A549 (cell line): Measurements from ENCODE around the gene GLIS1. TPM values are rescaled to one million over a fixed set of nuclear protein-coding genes. Genes with fewer than 3 reads are reported as not detected.

Experiments
- ATAC-seq, 2 experiments: fragments of 200-7000 bp in 1 of 2; fragments of >200 bp in 1 of 2; cut with Nextera tagmentation in 1 of 2; cut with Tn5 transposase in 1 of 2; 3 replicates each; pipeline versions ENCODE4 v1.8.0 to v1.9.1; 2018 to 2020; ENCODE audit warnings: mild to moderate bottlenecking in 1 of 2, moderate library complexity in 1 of 2
- CTCF ChIA-PET: fragments of 300-600 bp; sonication (Branson Sonifier 250); formaldehyde crosslinking; extraction: SDS; loops from one replicate; lab custom pipeline; 2021; ENCODE audit warnings: antibody characterized with exemption, inconsistent platforms; lab: Yijun Ruan, JAX
- POLR2A ChIA-PET: fragments of 350-600 bp; formaldehyde crosslinking; extraction: SDS; loops from one replicate; lab custom pipeline; 2021; ENCODE audit warnings: antibody characterized with exemption, inconsistent platforms; lab: Yijun Ruan, JAX
- DNase-seq, 2 experiments: peaks; one replicate each; pipeline versions ENCODE4 v3.0.0 to v3.0.0-alpha.2; 2011 to 2016; ENCODE audit warnings: low read depth in 1 of 2, low spot score in 1 of 2
- FAIRE-seq: peaks from 2 replicates; lab custom pipeline; 2011; peaks lifted over from hg19 to GRCh38; lab: Jason Lieb, UNC
- H3K27ac ChIP-seq, 2 experiments: fragments of >200 bp; sonication (Bioruptor Twin); formaldehyde crosslinking; 3 replicates each; pipeline ENCODE4 v1.5.1; 2016 to 2017
- H3K4me1 ChIP-seq: fragments of >200 bp; sonication (Bioruptor Twin); formaldehyde crosslinking; 3 replicates; pipeline ENCODE4 v1.6.1; 2016
- H3K4me2 ChIP-seq: fragments of >200 bp; sonication (Bioruptor Twin); formaldehyde crosslinking; 3 replicates; pipeline ENCODE4 v1.6.1; 2016
- H3K4me3 ChIP-seq: fragments of >200 bp; sonication (Bioruptor Twin); formaldehyde crosslinking; 3 replicates; pipeline ENCODE4 v1.5.1; 2016
- H3K9me3 ChIP-seq: fragments of >200 bp; sonication (Bioruptor Twin); formaldehyde crosslinking; 3 replicates; pipeline ENCODE4 v1.6.1; 2016
- CHD4 ChIP-seq: fragments of 200-600 bp; sonication (generic); IDR thresholded peaks from 2 replicates; pipeline ENCODE4 v1.6.1; 2016; ENCODE audit warnings: antibody characterized with exemption, mild to moderate bottlenecking, borderline replicate concordance
- ESRRA ChIP-seq: fragments of 150-350 bp; IDR thresholded peaks from 2 replicates; pipeline ENCODE4 v1.6.1; 2014; ENCODE audit warnings: mild to moderate bottlenecking, low read length, borderline replicate concordance
- FOSL2 ChIP-seq, 2 experiments: fragments of 450-650 bp in 1 of 2; fragments of >200 bp in 1 of 2; sonication (Bioruptor Twin) in 1 of 2; formaldehyde crosslinking; IDR thresholded peaks; 2 replicates each; pipeline versions ENCODE4 v1.5.0 to v1.6.1; 2016 to 2020; ENCODE audit warnings: mild to moderate bottlenecking in 1 of 2, moderate library complexity in 1 of 2
- HOXB5 ChIP-seq: fragments of 250-450 bp; sonication (Bioruptor Pico); IDR thresholded peaks from 2 replicates; pipeline ENCODE4 v1.5.0; 2020; ENCODE audit warnings: mild to moderate bottlenecking, moderate library complexity
- JUNB ChIP-seq: fragments of >200 bp; sonication (Bioruptor Twin); formaldehyde crosslinking; IDR thresholded peaks from 2 replicates; pipeline ENCODE4 v1.6.1; 2016
- KDM1A ChIP-seq: fragments of 200-600 bp; sonication (generic); IDR thresholded peaks from 2 replicates; pipeline ENCODE4 v1.6.1; 2016; ENCODE audit warnings: low read depth, mild to moderate bottlenecking
- MAFK ChIP-seq: fragments of 450-650 bp; IDR thresholded peaks from 2 replicates; pipeline ENCODE4 v1.6.1; 2014; ENCODE audit not compliant: partially characterized antibody
- MAZ ChIP-seq: fragments of 150-350 bp; IDR thresholded peaks from 2 replicates; pipeline ENCODE4 v1.6.1; 2014; ENCODE audit warnings: antibody characterized with exemption, low read depth, low read length, borderline replicate concordance
- MYC ChIP-seq: IDR thresholded peaks from 2 replicates; pipeline ENCODE4 v1.6.1; 2012; ENCODE audit warnings: mild to moderate bottlenecking, inconsistent platforms, low read length, improper control_type of control experiment, borderline replicate concordance
- NPAS2 ChIP-seq: fragments of 250-450 bp; sonication (Bioruptor Pico); IDR thresholded peaks from 2 replicates; pipeline ENCODE4 v1.8.0; 2022; ENCODE audit warnings: mild to moderate bottlenecking, moderate library complexity, borderline replicate concordance
- NR3C1 ChIP-seq: fragments of >200 bp; sonication (Bioruptor Twin); formaldehyde crosslinking; IDR thresholded peaks from 3 replicates; pipeline ENCODE4 v1.6.1; 2017
- POLR2AphosphoS2 ChIP-seq: conservative IDR thresholded peaks from 2 replicates; pipeline ENCODE4 v1.6.1; 2012; ENCODE audit warnings: low read length, improper control_type of control experiment, inconsistent platforms
- RAD21 ChIP-seq, 2 experiments: fragments of >200 bp in 1 of 2; sonication (Bioruptor Twin) in 1 of 2; formaldehyde crosslinking in 1 of 2; IDR thresholded peaks in 1 of 2; conservative IDR thresholded peaks in 1 of 2; 2 replicates in 1 of 2; 3 replicates in 1 of 2; pipeline ENCODE4 v1.6.1; 2012 to 2018; ENCODE audit warnings: inconsistent platforms in 1 of 2
- RFX5 ChIP-seq: fragments of 450-650 bp; IDR thresholded peaks from 2 replicates; pipeline ENCODE4 v1.7.1; 2014; ENCODE audit warnings: antibody characterized with exemption, mild to moderate bottlenecking, moderate library complexity
- SREBF2 ChIP-seq: fragments of 450-650 bp; IDR thresholded peaks from 2 replicates; pipeline ENCODE4 v1.6.1; 2014; ENCODE audit warnings: mild to moderate bottlenecking, moderate library complexity
- TFCP2L1 ChIP-seq: fragments of 250-450 bp; sonication (Bioruptor Pico); IDR thresholded peaks from 2 replicates; pipeline ENCODE4 v1.5.0; 2021; ENCODE audit warnings: mild to moderate bottlenecking
- TP53 ChIP-seq: fragments of 250-450 bp; sonication (Bioruptor Pico); IDR thresholded peaks from 2 replicates; pipeline ENCODE4 v1.5.0; 2021; ENCODE audit warnings: mild to moderate bottlenecking, moderate library complexity
- ZFP36 ChIP-seq: fragments of 450-650 bp; IDR thresholded peaks from 2 replicates; pipeline ENCODE4 v1.6.1; 2014; ENCODE audit warnings: borderline replicate concordance; ENCODE audit not compliant: partially characterized antibody
- ZNF302 ChIP-seq: fragments of 250-450 bp; sonication (Bioruptor Pico); IDR thresholded peaks from 2 replicates; pipeline ENCODE4 v1.9.0; 2021; ENCODE audit warnings: inconsistent platforms, mild to moderate bottlenecking, moderate library complexity
- ZSCAN20 ChIP-seq: fragments of 250-450 bp; sonication (Bioruptor Pico); IDR thresholded peaks from 2 replicates; pipeline ENCODE4 v1.8.0; 2022; ENCODE audit warnings: mild to moderate bottlenecking, moderate library complexity
- WGBS: methylation state at CpG from one replicate; pipeline ENCODE4 v1.1.6; 2017; ENCODE audit errors: missing lambda C conversion rate; 5-methylcytosine and 5-hydroxymethylcytosine counted together
- polyA plus RNA-seq, 4 experiments: library from polyadenylated mRNA; depleted of rRNA in 3 of 4; stranded (reverse); fragments of >200 nt; fragmentation: RNase III in 1 of 4; extraction: RNeasy Plus Mini Kit Qiagen cat#74134 plus additional on column Dnase treatment in 1 of 4; gene quantifications; 2 replicates in 3 of 4; 3 replicates in 1 of 4; pipeline ENCODE4 v1.2.3, GENCODE V29; 2011 to 2017
- TF ChIP-seq, protein P1 (sequence below): fragments of >200 bp; sonication (Bioruptor Twin); formaldehyde crosslinking; IDR thresholded peaks from 2 replicates; pipeline ENCODE4 v1.6.1; 2016
- TF ChIP-seq, protein P2 (sequence below): fragments of 150-350 bp; IDR thresholded peaks from 2 replicates; pipeline ENCODE4 v1.6.1; 2014; ENCODE audit warnings: low read depth, mild to moderate bottlenecking, low read length
- TF ChIP-seq, protein P3 (sequence below): fragments of 450-650 bp; IDR thresholded peaks from 2 replicates; pipeline ENCODE4 v1.6.1; 2014; ENCODE audit warnings: antibody characterized with exemption
- TF ChIP-seq, protein P4 (sequence below): fragments of >200 bp; sonication (Bioruptor Twin); formaldehyde crosslinking; IDR thresholded peaks from 3 replicates; pipeline ENCODE4 v1.6.1; 2016

GLIS1 gene
- polyA plus RNA-seq, 2 of the 4 experiments (the other 2 are of a cell fraction) = 0.04 TPM; not detected in 1

DNA sequence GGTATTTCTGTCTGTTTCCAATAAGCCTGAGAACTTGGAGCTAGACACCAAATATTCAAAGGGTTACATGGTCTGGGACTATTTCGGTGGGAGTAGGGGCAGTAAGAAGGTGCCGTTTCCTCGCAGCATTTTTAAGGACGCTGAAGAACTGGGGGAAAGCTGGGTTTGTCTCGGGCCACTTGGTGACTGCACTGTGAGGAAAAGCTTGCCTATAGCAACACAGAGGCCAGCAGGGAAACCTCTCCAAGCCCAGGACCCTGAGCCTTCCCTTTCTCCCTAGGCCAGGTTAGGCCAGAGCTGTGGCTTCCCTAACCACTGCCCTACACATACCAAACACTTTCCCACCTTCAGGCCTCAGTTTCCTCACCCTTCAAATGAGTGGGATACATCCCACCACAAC is 3.3 kb downstream of the GLIS1 start:
- ATAC-seq (no peak), DNase-seq (no peak), FAIRE-seq (no peak)
- Histone ChIP-seq H3K4me1 (peaks cover 12% of the 10 kb centered on the region; the same call in 2 of the 3 replicates), H3K9me3 (no peaks in the 10 kb centered on the region), H3K4me3 (no peak overlapping the region), H3K4me2 (no peak overlapping the region), H3K27ac (no peak overlapping the region)
- POLR2A ChIA-PET = no interaction called here
- TF ChIP-seq ZSCAN20 (CRISPR knock-in tag) = no peak
- TF ChIP-seq, protein P1, sequence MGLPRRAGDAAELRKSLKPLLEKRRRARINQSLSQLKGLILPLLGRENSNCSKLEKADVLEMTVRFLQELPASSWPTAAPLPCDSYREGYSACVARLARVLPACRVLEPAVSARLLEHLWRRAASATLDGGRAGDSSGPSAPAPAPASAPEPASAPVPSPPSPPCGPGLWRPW = no peak
- TF ChIP-seq TP53 (CRISPR knock-in tag) = no peak
- no peak for TF ChIP-seq ZFP36
- TF ChIP-seq, protein P2, sequence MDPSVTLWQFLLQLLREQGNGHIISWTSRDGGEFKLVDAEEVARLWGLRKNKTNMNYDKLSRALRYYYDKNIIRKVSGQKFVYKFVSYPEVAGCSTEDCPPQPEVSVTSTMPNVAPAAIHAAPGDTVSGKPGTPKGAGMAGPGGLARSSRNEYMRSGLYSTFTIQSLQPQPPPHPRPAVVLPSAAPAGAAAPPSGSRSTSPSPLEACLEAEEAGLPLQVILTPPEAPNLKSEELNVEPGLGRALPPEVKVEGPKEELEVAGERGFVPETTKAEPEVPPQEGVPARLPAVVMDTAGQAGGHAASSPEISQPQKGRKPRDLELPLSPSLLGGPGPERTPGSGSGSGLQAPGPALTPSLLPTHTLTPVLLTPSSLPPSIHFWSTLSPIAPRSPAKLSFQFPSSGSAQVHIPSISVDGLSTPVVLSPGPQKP = no peak
- no peak for TF ChIP-seq RFX5
- no peak for TF ChIP-seq ZNF302 (CRISPR knock-in tag)
- TF ChIP-seq SREBF2 = no peak
- TF ChIP-seq NR3C1 = no peak
- no peak for TF ChIP-seq NPAS2 (CRISPR knock-in tag)
- no peak for TF ChIP-seq ESRRA
- 76% methylated on average over 5 of the region's 5 CpGs for WGBS
- CTCF ChIA-PET = interaction anchor here (1.0 to 2.9 kb wide), 3 partner anchors 19 to 58 kb away, joined by 3 to 8 read pairs (median 3); no protein-coding TSS in a partner anchor

DNA sequence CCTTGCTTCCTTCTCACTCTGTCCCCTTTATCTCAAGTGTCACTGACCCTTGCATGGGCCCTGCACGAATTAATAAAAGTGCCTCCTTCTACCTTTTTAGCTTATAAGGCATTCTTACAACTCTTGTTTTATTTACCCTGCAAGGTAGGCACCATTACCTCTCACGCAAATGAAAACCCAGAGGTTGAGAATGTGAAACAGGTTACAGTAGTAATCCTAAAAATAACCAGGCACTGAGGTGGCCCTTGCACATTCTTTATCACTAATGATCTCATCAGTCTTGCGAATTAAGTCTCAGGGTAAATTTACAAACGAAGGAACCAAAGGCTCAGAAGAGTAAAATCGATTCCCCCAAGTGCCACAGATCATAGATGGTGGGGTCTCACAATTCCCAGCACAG is 3.7 kb downstream of the GLIS1 start:
- peaks cover 12% of the 10 kb centered on the region; the same call in 2 of the 3 replicates for H3K4me1 ChIP-seq
- POLR2A ChIA-PET = no interaction called here
- 45% methylated on average over 5 of the region's 5 CpGs for WGBS
- H3K4me2 ChIP-seq = no peak overlapping the region
- no peak overlapping the region for H3K4me3 ChIP-seq
- no peak for FAIRE-seq
- H3K9me3 ChIP-seq = no peaks in the 10 kb centered on the region
- TF ChIP-seq, protein P3, sequence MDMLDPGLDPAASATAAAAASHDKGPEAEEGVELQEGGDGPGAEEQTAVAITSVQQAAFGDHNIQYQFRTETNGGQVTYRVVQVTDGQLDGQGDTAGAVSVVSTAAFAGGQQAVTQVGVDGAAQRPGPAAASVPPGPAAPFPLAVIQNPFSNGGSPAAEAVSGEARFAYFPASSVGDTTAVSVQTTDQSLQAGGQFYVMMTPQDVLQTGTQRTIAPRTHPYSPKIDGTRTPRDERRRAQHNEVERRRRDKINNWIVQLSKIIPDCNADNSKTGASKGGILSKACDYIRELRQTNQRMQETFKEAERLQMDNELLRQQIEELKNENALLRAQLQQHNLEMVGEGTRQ = no peak
- TF ChIP-seq RAD21 (conservative IDR thresholded peaks at IDR 0.05 in 1 of 2, IDR thresholded peaks at IDR 0.05 in 1 of 2) (no peak), MAFK (no peak), FOSL2 (IDR thresholded peaks at IDR 0.05) (no peak), FOSL2 (CRISPR knock-in tag; IDR thresholded peaks at IDR 0.05) (no peak), CHD4 (no peak), NPAS2 (CRISPR knock-in tag) (no peak), MAZ (no peak), MYC (no peak), RFX5 (no peak), JUNB (no peak), TP53 (CRISPR knock-in tag) (no peak), KDM1A (no peak), TFCP2L1 (no peak), HOXB5 (no peak), POLR2AphosphoS2 (no peak), ZFP36 (no peak)
- TF ChIP-seq, protein P4, sequence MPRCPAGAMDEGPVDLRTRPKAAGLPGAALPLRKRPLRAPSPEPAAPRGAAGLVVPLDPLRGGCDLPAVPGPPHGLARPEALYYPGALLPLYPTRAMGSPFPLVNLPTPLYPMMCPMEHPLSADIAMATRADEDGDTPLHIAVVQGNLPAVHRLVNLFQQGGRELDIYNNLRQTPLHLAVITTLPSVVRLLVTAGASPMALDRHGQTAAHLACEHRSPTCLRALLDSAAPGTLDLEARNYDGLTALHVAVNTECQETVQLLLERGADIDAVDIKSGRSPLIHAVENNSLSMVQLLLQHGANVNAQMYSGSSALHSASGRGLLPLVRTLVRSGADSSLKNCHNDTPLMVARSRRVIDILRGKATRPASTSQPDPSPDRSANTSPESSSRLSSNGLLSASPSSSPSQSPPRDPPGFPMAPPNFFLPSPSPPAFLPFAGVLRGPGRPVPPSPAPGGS = no peak
- TF ChIP-seq, all 56 proteins: peak for 0
- DNase-seq = no peak
- no peak for ATAC-seq
- CTCF ChIA-PET = interaction anchor here (1.0 to 2.9 kb wide), 2 partner anchors 19 to 20 kb away, joined by 3 to 8 read pairs; no protein-coding TSS in a partner anchor
- no peak overlapping the region for H3K27ac ChIP-seq
